Muscle of leg (tissue), 11 donors: ENCODE data around the gene WWOX. TPM values are rescaled to one million over a fixed set of nuclear protein-coding genes. Genes with fewer than 3 reads are reported as not detected.
A peak's percentile ranks its signal among the peaks of the same experiment; 100 is the strongest.

Experiments
- DNase-seq: peaks from one replicate; pipeline ENCODE4 v3.0.0; 2013
- H3K27ac ChIP-seq: one replicate; pipeline ENCODE4 v1.5.1; 2013; ENCODE audit warnings: mild to moderate bottlenecking, low read length, control low read depth
- H3K27me3 ChIP-seq: one replicate; pipeline ENCODE4 v1.6.1; 2013; ENCODE audit warnings: low read length; ENCODE audit not compliant: control insufficient read depth, insufficient read depth
- H3K36me3 ChIP-seq: one replicate; pipeline ENCODE4 v1.6.1; 2013; ENCODE audit warnings: low read length; ENCODE audit not compliant: control insufficient read depth, insufficient read depth
- H3K4me1 ChIP-seq: one replicate; pipeline ENCODE4 v1.6.1; 2013; ENCODE audit warnings: low read length; ENCODE audit not compliant: control insufficient read depth, insufficient read depth
- H3K4me3 ChIP-seq: one replicate; pipeline ENCODE4 v1.5.1; 2013; ENCODE audit warnings: low read length, control low read depth
- H3K9me3 ChIP-seq: replicated peaks from 2 replicates; pipeline ENCODE4 v1.6.1; 2013; ENCODE audit warnings: low read depth, low read length; ENCODE audit not compliant: control insufficient read depth
- WGBS: methylation state at CpG from one replicate; pipeline ENCODE4 v1.1.5; 2013; ENCODE audit warnings: missing lambda C conversion rate; ENCODE audit not compliant: insufficient coverage; 5-methylcytosine and 5-hydroxymethylcytosine counted together
- polyA plus RNA-seq, 8 donors: library from polyadenylated mRNA; unstranded; fragments of 120-200 nt; gene quantifications; one replicate each; pipeline versions ENCODE4 v1.2.1 to v1.2.3, GENCODE V29; 2013; ENCODE audit warnings: inconsistent platforms in 1 of 8, low replicate concordance in 1 of 8; ENCODE audit not compliant: insufficient read length in 8 of 8, insufficient read depth in 1 of 8
- total RNA-seq: library from RNA; stranded (reverse); fragments of 120-200 nt; gene quantifications from one replicate; pipeline ENCODE4 v1.2.4, GENCODE V29; 2013

The WWOX gene
- total and polyA plus RNA-seq, 9 donors, result 8.1 to 15.8 (median 12.2) TPM

DNA sequence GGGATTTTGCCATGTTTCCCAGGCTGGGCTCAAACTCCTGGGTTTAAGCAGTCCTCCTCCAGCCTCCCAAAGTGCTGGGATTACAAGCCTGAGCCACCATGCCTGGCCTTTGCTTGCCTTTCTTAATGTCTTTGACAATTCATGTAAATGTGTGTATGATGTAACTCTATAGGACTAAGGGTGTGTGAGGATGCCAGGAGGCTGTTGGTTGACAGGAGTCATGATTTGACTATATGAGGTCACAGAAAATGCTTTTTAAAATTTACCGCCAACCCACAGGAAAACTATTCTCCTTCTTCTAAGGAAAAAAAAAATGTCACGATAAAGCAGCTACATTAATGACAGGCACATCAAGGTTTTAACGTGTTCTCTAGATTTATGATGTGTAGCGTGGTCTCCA is 118.8 kb downstream of the WWOX start:
- H3K27ac ChIP-seq, result no peak overlapping the region
- no peaks in the 10 kb centered on the region for H3K27me3 ChIP-seq
- no peaks in the 10 kb centered on the region for H3K36me3 ChIP-seq
- WGBS, result 88% methylated on average over 3 of the region's 4 CpGs
- no peak for DNase-seq
- no peaks in the 10 kb centered on the region for H3K9me3 ChIP-seq
- no peaks in the 10 kb centered on the region for H3K4me1 ChIP-seq
- no peak overlapping the region for H3K4me3 ChIP-seq

GRCh38 chr16:78218856-78219651 is 119.6 kb downstream of the WWOX start:
- 85% methylated on average over 2 of the region's 8 CpGs for WGBS
- Histone ChIP-seq H3K4me3 (no peak overlapping the region), H3K9me3 (no peaks in the 10 kb centered on the region)

GRCh38 chr16:78220571-78220970 is 121.1 kb downstream of the WWOX start:
- H3K36me3 ChIP-seq, result no peaks in the 10 kb centered on the region
- H3K9me3 ChIP-seq, result no peaks in the 10 kb centered on the region
- no peaks in the 10 kb centered on the region for H3K4me1 ChIP-seq
- WGBS, result no CpG with 5 or more reads among the region's 2 CpGs
- H3K4me3 ChIP-seq, result no peak overlapping the region
- no peak for DNase-seq
- no peaks in the 10 kb centered on the region for H3K27me3 ChIP-seq
- no peak overlapping the region for H3K27ac ChIP-seq

More at GRCh38 chr16:78218856-78219651, 119.6 kb downstream of the WWOX start:
- Histone ChIP-seq H3K27ac (no peak overlapping the region), H3K36me3 (no peaks in the 10 kb centered on the region), H3K27me3 (no peaks in the 10 kb centered on the region), H3K4me1 (no peaks in the 10 kb centered on the region)
- DNase-seq, result no peak

DNA sequence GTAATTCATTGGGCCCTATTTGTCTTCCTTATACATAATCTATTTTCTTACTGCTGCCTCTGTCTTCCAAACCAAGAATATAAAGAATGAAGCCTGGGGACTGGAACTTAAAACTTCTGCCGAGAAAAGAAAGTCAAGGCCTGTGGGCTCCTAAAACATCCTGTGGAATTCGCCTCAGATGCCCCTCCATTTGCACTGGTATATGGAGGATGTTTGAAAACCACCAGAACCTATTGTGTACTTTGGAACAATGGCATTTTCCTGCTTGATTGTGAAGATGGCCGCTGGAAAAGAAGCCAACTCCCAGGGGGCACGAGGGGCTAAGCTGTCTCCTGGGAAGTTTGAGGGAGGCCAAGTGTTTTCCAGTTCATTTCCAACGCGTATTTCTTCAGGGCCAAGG is 122.4 kb downstream of the WWOX start:
- Histone ChIP-seq H3K9me3 (no peaks in the 10 kb centered on the region), H3K4me3 (no peak overlapping the region), H3K27me3 (no peaks in the 10 kb centered on the region), H3K36me3 (no peaks in the 10 kb centered on the region), H3K4me1 (no peaks in the 10 kb centered on the region), H3K27ac (no peak overlapping the region)
- no peak for DNase-seq
- WGBS, result 31% methylated on average over 4 of the region's 6 CpGs

GRCh38 chr16:78224342-78224741 is 124.9 kb downstream of the WWOX start:
- no peaks in the 10 kb centered on the region for H3K4me1 ChIP-seq
- no peak overlapping the region for H3K4me3 ChIP-seq
- no CpG with 5 or more reads among the region's 2 CpGs for WGBS
- H3K9me3 ChIP-seq, result no peaks in the 10 kb centered on the region
- H3K27ac ChIP-seq, result no peak overlapping the region
- no peaks in the 10 kb centered on the region for H3K27me3 ChIP-seq
- H3K36me3 ChIP-seq, result no peaks in the 10 kb centered on the region
- no peak for DNase-seq

GRCh38 chr16:78225919-78226318 is 126.5 kb downstream of the WWOX start:
- Histone ChIP-seq H3K27ac (no peak overlapping the region), H3K4me3 (no peak overlapping the region), H3K9me3 (no peaks in the 10 kb centered on the region), H3K27me3 (no peaks in the 10 kb centered on the region), H3K4me1 (no peaks in the 10 kb centered on the region), H3K36me3 (no peaks in the 10 kb centered on the region)
- WGBS, result 80% methylated on average over 1 of the region's 3 CpGs
- no peak for DNase-seq

- Histone ChIP-seq H3K4me3 (no peak overlapping the region), H3K9me3 (no peaks in the 10 kb centered on the region), H3K27me3 (no peaks in the 10 kb centered on the region), H3K36me3 (no peaks in the 10 kb centered on the region), H3K4me1 (no peaks in the 10 kb centered on the region), H3K27ac (no peak overlapping the region)
- peak; percentile 49 for DNase-seq
- WGBS, result no CpG with 5 or more reads among the region's 3 CpGs
These were observed 128.4 kb downstream of the WWOX start for GRCh38 chr16:78227855-78228254.

DNA sequence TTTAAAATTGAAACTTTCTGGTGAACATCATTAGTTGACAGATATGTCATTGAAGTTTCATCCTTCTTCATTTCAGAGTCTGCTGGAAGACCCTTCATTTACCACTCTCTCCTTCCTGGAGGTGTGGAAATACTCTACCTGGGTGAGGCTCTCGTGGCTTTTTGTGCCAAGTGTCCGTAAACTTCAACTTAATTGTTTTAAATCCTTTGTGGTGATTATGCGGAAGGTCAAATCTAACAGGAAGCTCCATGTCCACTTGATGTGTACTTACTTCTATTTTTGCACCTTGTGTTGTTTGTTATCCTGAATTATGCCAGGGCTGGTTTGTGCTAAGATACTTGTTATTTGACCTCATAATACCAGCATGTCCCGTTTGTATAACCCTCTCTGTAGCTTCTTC is 129.2 kb downstream of the WWOX start:
- WGBS, result no CpG with 5 or more reads among the region's 4 CpGs
- no peaks in the 10 kb centered on the region for H3K36me3 ChIP-seq
- no peak overlapping the region for H3K27ac ChIP-seq
- no peaks in the 10 kb centered on the region for H3K4me1 ChIP-seq
- no peaks in the 10 kb centered on the region for H3K27me3 ChIP-seq
- H3K9me3 ChIP-seq, result no peaks in the 10 kb centered on the region
- H3K4me3 ChIP-seq, result no peak overlapping the region
- no peak for DNase-seq

GRCh38 chr16:78230832-78231231 is 131.4 kb downstream of the WWOX start:
- H3K27me3 ChIP-seq, result no peaks in the 10 kb centered on the region
- WGBS, result 67% methylated on average over 1 of the region's 3 CpGs
- no peaks in the 10 kb centered on the region for H3K9me3 ChIP-seq
- no peak overlapping the region for H3K27ac ChIP-seq
- H3K36me3 ChIP-seq, result no peaks in the 10 kb centered on the region
- no peaks in the 10 kb centered on the region for H3K4me1 ChIP-seq
- no peak for DNase-seq
- no peak overlapping the region for H3K4me3 ChIP-seq

DNA sequence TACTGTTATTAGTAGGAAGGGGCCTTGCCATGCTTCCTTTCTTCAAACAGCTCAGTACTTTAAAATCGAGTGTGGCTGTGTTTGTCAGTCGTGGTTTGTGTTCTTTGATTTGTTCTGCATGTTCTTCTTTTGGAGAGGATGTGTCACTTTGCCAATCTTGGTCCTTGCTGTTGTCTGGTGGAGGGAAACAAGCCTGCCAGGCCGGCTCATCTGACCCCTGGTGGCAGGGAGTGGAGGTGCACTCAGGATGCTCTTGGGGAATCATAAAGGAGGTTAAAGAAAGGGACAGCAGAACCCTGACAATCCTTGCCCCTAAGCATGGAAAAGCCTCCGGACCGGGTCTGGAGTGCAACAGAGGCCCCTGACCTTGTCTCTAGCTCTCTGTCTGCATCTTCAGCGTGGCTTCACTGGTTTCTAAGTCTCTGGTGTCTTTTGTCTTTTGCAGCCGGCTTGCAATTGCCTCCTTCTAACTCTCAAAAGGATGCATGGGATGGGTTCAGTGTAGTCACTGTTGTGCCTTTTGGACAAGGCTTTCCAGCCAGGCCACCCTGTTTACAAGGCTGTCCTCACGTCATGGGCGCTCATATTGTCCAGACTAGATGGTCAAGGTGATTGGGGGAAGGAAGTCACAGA is 135.8 kb downstream of the WWOX start:
- no peak overlapping the region for H3K27ac ChIP-seq
- H3K36me3 ChIP-seq, result no peaks in the 10 kb centered on the region
- H3K4me1 ChIP-seq, result no peaks in the 10 kb centered on the region
- no peaks in the 10 kb centered on the region for H3K27me3 ChIP-seq
- DNase-seq, result peak; percentile 47
- 56% methylated on average over 6 of the region's 9 CpGs for WGBS
- no peaks in the 10 kb centered on the region for H3K9me3 ChIP-seq
- no peak overlapping the region for H3K4me3 ChIP-seq
